ENCODE results near the gene SPANXA1.
"Not testable (repeated sequence)": the region's sequence is repeated elsewhere in the genome, so short reads cannot be mapped to it uniquely, and the experiment has no call there.

SPANXA1 gene, protein sequence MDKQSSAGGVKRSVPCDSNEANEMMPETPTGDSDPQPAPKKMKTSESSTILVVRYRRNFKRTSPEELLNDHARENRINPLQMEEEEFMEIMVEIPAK
- long read RNA-seq: 0 reads

DNA sequence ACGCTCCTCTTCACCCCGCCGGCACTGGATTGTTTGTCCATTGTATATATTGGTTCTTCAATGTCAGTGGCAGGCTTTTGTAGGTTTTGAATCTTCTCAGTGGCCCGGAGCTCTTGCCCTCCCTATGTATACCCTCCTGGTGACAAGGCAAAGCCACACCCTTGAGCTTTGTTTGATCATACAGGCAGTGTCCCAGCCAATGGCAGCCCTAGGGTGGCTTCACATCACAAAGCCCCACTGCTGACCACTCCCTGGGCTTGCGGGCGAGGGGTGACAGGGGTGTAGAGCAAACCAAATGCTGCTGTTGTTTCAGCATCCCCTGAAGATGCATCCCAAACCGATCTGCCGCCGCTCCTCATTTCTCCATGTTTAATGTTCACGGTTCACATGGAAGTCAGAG lies at the start of gene SPANXA1:
TSS of gene SPANXA1 (minus strand) at position 101 of the 400 bp plus-strand sequence. CDS start at position 41, 60 bp downstream.
- H3K27me3 ChIP-seq (ENCODE audit: insufficient read depth, poor library complexity, severe bottlenecking); DNase-seq (ENCODE audit: low read depth in 1 of 2, low spot score in 1 of 2); H3K4me3 ChIP-seq (replicated peaks; ENCODE audit: insufficient read depth, low read length); H3K27ac ChIP-seq (replicated peaks): not testable (repeated sequence)

DNA sequence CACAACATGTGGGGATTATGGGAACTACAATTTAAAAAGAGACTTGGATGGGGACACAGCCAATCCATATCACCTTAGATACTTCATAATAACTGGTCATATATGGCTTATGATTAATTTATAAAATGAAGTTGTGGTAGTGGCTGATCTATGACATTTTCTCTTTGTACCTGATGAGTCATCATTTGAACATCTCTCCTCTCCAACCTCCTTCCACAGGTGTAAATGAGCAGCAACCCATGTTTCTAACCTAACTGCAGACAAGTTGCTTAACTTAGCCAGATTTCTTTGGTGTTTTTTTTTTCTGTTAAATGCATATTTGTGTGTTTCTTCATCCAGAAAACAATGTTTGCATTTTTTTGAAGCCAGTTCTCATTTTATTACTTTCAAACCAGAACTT lies 47.6 kb upstream of the SPANXA1 start:
- TF ChIP-seq, protein P1, sequence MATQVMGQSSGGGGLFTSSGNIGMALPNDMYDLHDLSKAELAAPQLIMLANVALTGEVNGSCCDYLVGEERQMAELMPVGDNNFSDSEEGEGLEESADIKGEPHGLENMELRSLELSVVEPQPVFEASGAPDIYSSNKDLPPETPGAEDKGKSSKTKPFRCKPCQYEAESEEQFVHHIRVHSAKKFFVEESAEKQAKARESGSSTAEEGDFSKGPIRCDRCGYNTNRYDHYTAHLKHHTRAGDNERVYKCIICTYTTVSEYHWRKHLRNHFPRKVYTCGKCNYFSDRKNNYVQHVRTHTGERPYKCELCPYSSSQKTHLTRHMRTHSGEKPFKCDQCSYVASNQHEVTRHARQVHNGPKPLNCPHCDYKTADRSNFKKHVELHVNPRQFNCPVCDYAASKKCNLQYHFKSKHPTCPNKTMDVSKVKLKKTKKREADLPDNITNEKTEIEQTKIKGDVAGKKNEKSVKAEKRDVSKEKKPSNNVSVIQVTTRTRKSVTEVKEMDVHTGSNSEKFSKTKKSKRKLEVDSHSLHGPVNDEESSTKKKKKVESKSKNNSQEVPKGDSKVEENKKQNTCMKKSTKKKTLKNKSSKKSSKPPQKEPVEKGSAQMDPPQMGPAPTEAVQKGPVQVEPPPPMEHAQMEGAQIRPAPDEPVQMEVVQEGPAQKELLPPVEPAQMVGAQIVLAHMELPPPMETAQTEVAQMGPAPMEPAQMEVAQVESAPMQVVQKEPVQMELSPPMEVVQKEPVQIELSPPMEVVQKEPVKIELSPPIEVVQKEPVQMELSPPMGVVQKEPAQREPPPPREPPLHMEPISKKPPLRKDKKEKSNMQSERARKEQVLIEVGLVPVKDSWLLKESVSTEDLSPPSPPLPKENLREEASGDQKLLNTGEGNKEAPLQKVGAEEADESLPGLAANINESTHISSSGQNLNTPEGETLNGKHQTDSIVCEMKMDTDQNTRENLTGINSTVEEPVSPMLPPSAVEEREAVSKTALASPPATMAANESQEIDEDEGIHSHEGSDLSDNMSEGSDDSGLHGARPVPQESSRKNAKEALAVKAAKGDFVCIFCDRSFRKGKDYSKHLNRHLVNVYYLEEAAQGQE (IDR thresholded peaks at IDR 0.05; ENCODE audit: insufficient replicate concordance, low read depth): no peak
- no peak for TF ChIP-seq SPI1 (IDR thresholded peaks at IDR 0.05; ENCODE audit: borderline replicate concordance, low read depth)
- no peak for TF ChIP-seq POLR2AphosphoS5 (IDR thresholded peaks at IDR 0.05; ENCODE audit: low read depth)
- Histone ChIP-seq H3K4me3 (replicated peaks; ENCODE audit: insufficient read depth, low read length) (no peak overlapping the region), H3K27me3 (ENCODE audit: insufficient read depth, poor library complexity, severe bottlenecking) (no peaks in the 10 kb centered on the region), H3K27ac (replicated peaks) (no peak overlapping the region)
- no peak for DNase-seq (ENCODE audit: low read depth in 1 of 2, low spot score in 1 of 2)

DNA sequence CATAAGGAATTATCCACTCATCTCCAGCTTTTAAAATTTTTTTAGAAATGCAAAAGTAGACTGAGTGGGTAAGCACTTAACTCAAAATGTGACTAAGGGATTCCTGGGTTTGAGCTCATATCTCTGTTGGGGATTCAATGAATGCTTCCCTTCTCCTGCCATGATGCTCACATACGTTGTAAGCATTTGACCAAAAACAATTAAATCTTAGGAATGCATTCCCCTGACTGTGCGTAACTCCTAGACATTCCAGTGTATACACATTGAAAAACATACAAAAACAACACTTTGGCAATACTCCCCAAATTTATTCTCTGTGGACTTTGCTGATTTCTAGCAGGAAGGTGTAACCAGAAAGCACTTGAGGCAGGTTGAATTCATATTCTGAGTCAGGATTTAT lies 34.8 kb upstream of the SPANXA1 start:
- TF ChIP-seq, protein P2, sequence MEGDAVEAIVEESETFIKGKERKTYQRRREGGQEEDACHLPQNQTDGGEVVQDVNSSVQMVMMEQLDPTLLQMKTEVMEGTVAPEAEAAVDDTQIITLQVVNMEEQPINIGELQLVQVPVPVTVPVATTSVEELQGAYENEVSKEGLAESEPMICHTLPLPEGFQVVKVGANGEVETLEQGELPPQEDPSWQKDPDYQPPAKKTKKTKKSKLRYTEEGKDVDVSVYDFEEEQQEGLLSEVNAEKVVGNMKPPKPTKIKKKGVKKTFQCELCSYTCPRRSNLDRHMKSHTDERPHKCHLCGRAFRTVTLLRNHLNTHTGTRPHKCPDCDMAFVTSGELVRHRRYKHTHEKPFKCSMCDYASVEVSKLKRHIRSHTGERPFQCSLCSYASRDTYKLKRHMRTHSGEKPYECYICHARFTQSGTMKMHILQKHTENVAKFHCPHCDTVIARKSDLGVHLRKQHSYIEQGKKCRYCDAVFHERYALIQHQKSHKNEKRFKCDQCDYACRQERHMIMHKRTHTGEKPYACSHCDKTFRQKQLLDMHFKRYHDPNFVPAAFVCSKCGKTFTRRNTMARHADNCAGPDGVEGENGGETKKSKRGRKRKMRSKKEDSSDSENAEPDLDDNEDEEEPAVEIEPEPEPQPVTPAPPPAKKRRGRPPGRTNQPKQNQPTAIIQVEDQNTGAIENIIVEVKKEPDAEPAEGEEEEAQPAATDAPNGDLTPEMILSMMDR (IDR thresholded peaks at IDR 0.05; ENCODE audit: insufficient read depth, low read length): no peak
- TF ChIP-seq GABPA (IDR thresholded peaks at IDR 0.05; ENCODE audit: low read depth) (no peak), SPI1 (IDR thresholded peaks at IDR 0.05; ENCODE audit: borderline replicate concordance, low read depth) (no peak), POLR2AphosphoS5 (IDR thresholded peaks at IDR 0.05; ENCODE audit: low read depth) (no peak)
- TF ChIP-seq, protein P1 (IDR thresholded peaks at IDR 0.05; ENCODE audit: insufficient replicate concordance, low read depth): no peak
- no peak for DNase-seq (ENCODE audit: low read depth in 1 of 2, low spot score in 1 of 2)
- Histone ChIP-seq H3K27me3 (ENCODE audit: insufficient read depth, poor library complexity, severe bottlenecking) (no peaks in the 10 kb centered on the region), H3K4me3 (replicated peaks; ENCODE audit: insufficient read depth, low read length) (no peak overlapping the region), H3K27ac (replicated peaks) (no peak overlapping the region)

DNA sequence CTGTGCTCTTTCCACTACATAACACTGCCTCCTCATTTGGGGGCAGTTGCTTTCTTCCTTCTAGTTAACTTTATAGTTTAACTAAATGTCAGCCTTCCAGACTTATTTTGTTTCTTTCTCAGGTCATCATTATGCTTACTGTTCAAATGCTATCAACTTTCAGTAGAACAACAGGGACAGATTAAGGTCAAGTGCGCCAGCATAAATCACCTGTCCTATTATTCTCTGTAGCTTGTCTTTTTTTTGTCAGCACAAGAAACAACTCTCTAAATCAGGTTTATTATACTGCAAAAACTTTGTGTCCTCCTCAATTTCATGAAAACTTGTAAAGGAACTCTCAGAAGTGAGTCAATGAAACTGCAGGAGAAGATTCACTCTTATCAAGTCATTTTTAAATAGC lies 24.6 kb upstream of the SPANXA1 start:
- DNase-seq (ENCODE audit: low read depth in 1 of 2, low spot score in 1 of 2): no peak
- H3K4me3 ChIP-seq (replicated peaks; ENCODE audit: insufficient read depth, low read length): no peak overlapping the region
- H3K27ac ChIP-seq (replicated peaks): no peak overlapping the region
- TF ChIP-seq GABPA (IDR thresholded peaks at IDR 0.05; ENCODE audit: low read depth) (no peak), SPI1 (IDR thresholded peaks at IDR 0.05; ENCODE audit: borderline replicate concordance, low read depth) (no peak), POLR2AphosphoS5 (IDR thresholded peaks at IDR 0.05; ENCODE audit: low read depth) (no peak)
- TF ChIP-seq, protein P2 (IDR thresholded peaks at IDR 0.05; ENCODE audit: insufficient read depth, low read length): no peak
- TF ChIP-seq, protein P1 (IDR thresholded peaks at IDR 0.05; ENCODE audit: insufficient replicate concordance, low read depth): no peak
- H3K27me3 ChIP-seq (ENCODE audit: insufficient read depth, poor library complexity, severe bottlenecking): no peaks in the 10 kb centered on the region

DNA sequence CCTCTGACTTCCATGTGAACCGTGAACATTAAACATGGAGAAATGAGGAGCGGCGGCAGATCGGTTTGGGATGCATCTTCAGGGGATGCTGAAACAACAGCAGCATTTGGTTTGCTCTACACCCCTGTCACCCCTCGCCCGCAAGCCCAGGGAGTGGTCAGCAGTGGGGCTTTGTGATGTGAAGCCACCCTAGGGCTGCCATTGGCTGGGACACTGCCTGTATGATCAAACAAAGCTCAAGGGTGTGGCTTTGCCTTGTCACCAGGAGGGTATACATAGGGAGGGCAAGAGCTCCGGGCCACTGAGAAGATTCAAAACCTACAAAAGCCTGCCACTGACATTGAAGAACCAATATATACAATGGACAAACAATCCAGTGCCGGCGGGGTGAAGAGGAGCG lies 4.9 kb upstream of the SPANXA1 start, which contains the start of gene SPANXA2:
TSS of gene SPANXA2 (plus strand) at position 301 of the 400 bp plus-strand sequence. CDS start at position 361, 60 bp downstream.
- not testable (repeated sequence) for H3K27ac ChIP-seq (replicated peaks); H3K27me3 ChIP-seq (ENCODE audit: insufficient read depth, poor library complexity, severe bottlenecking); H3K4me3 ChIP-seq (replicated peaks; ENCODE audit: insufficient read depth, low read length); DNase-seq (ENCODE audit: low read depth in 1 of 2, low spot score in 1 of 2)

DNA sequence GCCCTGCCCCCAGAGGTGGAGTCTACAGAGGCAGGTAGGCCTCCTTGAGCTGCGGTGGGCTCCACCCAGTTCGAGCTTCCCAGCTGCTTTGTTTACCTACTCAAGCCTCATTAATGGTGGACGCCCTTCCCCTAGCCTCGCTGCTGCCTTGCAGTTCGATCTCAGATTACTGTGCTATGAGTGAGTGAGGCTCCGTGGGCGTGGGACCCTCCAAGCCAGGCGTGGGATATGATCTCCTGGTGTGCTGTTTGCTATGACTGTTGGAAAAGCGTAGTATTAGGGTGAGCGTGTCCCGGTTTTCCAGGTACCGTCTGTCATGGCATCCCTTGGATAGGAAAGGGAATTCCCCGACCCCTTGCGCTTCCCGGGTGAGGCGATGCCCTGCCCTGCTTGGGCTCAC lies 42.0 kb downstream of the SPANXA1 start:
- not testable (repeated sequence) for DNase-seq (ENCODE audit: low read depth in 1 of 2, low spot score in 1 of 2); H3K27ac ChIP-seq (replicated peaks); H3K4me3 ChIP-seq (replicated peaks; ENCODE audit: insufficient read depth, low read length); H3K27me3 ChIP-seq (ENCODE audit: insufficient read depth, poor library complexity, severe bottlenecking)
